HepG2 (cell line): ENCODE data around the gene ATXN7L3. TPM values are rescaled to one million over a fixed set of nuclear protein-coding genes. Genes with fewer than 3 reads are reported as not detected.

Experiments
- DMAP1 ChIP-seq: IDR thresholded peaks from 2 replicates; pipeline ENCODE4 v1.6.1; 2016
- EP300 ChIP-seq, 3 experiments: sonication (generic) in 1 of 3; formaldehyde crosslinking in 1 of 3; IDR thresholded peaks; 2 replicates each; pipeline versions ENCODE4 v1.5.1 to v1.6.1; 2011 to 2020; ENCODE audit warnings: low read depth in 2 of 3, low read length in 2 of 3, borderline replicate concordance in 1 of 3, improper control_type of control experiment in 1 of 3, mild to moderate bottlenecking in 1 of 3, missing genetic modification reagents in 1 of 3, moderate library complexity in 1 of 3
- ETV5 ChIP-seq: IDR thresholded peaks from 2 replicates; pipeline ENCODE4 v1.6.1; 2018; ENCODE audit warnings: missing biosample characterization, missing genetic modification reagents, inconsistent platforms, borderline replicate concordance
- FOSL1 ChIP-seq: sonication (generic); formaldehyde crosslinking; IDR thresholded peaks from 2 replicates; pipeline ENCODE4 v1.9.0; 2021; ENCODE audit warnings: missing genetic modification reagents, borderline replicate concordance
- GZF1 ChIP-seq: sonication (generic); formaldehyde crosslinking; IDR thresholded peaks from 2 replicates; pipeline ENCODE4 v1.5.1; 2020; ENCODE audit warnings: mild to moderate bottlenecking, missing genetic modification reagents
- MAFK ChIP-seq, 2 experiments: IDR thresholded peaks in 1 of 2; conservative IDR thresholded peaks in 1 of 2; 2 replicates each; pipeline ENCODE4 v1.6.1; 2011; ENCODE audit warnings: improper control_type of control experiment in 2 of 2, low read length in 2 of 2
- PATZ1 ChIP-seq: sonication (generic); formaldehyde crosslinking; IDR thresholded peaks from 2 replicates; pipeline ENCODE4 v1.4.0; 2020; ENCODE audit warnings: missing genetic modification reagents
- RFX5 ChIP-seq: IDR thresholded peaks from 2 replicates; pipeline ENCODE4 v1.6.1; 2011; ENCODE audit warnings: low read depth, low read length, improper control_type of control experiment
- RFXAP ChIP-seq: sonication (generic); formaldehyde crosslinking; IDR thresholded peaks from 2 replicates; pipeline ENCODE4 v1.4.0; 2020; ENCODE audit warnings: missing genetic modification reagents, borderline replicate concordance
- ZBTB14 ChIP-seq: sonication (generic); formaldehyde crosslinking; IDR thresholded peaks from 2 replicates; pipeline ENCODE4 v1.4.0; 2020; ENCODE audit warnings: missing genetic modification reagents
- ZNF574 ChIP-seq: sonication (generic); formaldehyde crosslinking; IDR thresholded peaks from 2 replicates; pipeline ENCODE4 v1.4.0; 2020; ENCODE audit warnings: missing genetic modification reagents
- polyA plus RNA-seq, 8 experiments: library from polyadenylated mRNA; depleted of rRNA in 3 of 8; stranded (reverse) in 7 of 8; unstranded in 1 of 8; fragments of >200 nt; fragmentation: Illumina TruSeq in 4 of 8; extraction: Trizol in 4 of 8; gene quantifications; 2 replicates each; pipeline versions ENCODE4 v1.2.1 to v1.2.3, GENCODE V29; 2011 to 2016; ENCODE audit warnings: low read depth in 4 of 8, missing spikeins in 1 of 8, mixed read lengths in 1 of 8; ENCODE audit not compliant: insufficient read depth in 1 of 8
- total RNA-seq, 5 experiments: library from RNA; depleted of rRNA; stranded (reverse); fragments of >200 nt; fragmentation: Illumina TruSeq; extraction: Trizol; gene quantifications; 2 replicates each; pipeline ENCODE4 v1.2.3, GENCODE V29; 2016; ENCODE audit warnings: low read depth in 1 of 5
- TF ChIP-seq, protein P1 (sequence below): sonication (generic); formaldehyde crosslinking; IDR thresholded peaks from 2 replicates; pipeline ENCODE4 v1.4.0; 2020; ENCODE audit warnings: missing genetic modification reagents
- TF ChIP-seq, protein P2 (sequence below): sonication (generic); formaldehyde crosslinking; IDR thresholded peaks from 2 replicates; pipeline ENCODE4 v1.4.0; 2020; ENCODE audit warnings: missing genetic modification reagents
- TF ChIP-seq, protein P3 (sequence below): IDR thresholded peaks from 2 replicates; pipeline ENCODE4 v1.6.1; 2016; ENCODE audit warnings: low read depth, control low read depth

Gene ATXN7L3
- total and polyA plus RNA-seq, 2 of the 13 experiments (the other 11 are each of a cell fraction or from before 2014, with no cell fraction given): 44.5 to 59.1 TPM

GRCh38 chr17:44199553-44200477 is at the start of gene ATXN7L3 (continued):
- peak; percentile 50; the same call in 1 of the 2 replicates for TF ChIP-seq DMAP1 (CRISPR knock-in tag)
- TF ChIP-seq, protein P1, sequence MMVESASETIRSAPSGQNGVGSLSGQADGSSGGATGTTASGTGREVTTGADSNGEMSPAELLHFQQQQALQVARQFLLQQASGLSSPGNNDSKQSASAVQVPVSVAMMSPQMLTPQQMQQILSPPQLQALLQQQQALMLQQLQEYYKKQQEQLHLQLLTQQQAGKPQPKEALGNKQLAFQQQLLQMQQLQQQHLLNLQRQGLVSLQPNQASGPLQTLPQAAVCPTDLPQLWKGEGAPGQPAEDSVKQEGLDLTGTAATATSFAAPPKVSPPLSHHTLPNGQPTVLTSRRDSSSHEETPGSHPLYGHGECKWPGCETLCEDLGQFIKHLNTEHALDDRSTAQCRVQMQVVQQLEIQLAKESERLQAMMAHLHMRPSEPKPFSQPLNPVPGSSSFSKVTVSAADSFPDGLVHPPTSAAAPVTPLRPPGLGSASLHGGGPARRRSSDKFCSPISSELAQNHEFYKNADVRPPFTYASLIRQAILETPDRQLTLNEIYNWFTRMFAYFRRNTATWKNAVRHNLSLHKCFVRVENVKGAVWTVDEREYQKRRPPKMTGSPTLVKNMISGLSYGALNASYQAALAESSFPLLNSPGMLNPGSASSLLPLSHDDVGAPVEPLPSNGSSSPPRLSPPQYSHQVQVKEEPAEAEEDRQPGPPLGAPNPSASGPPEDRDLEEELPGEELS (CRISPR knock-in tag): 0 out of 2 replicates have a peak, but pooled peaks have one; percentile 11
- peak; percentile 92 for TF ChIP-seq PATZ1 (CRISPR knock-in tag)
- TF ChIP-seq RFX5: peak; percentile 31; the same call in 1 of the 2 replicates
- no peak for TF ChIP-seq GZF1 (CRISPR knock-in tag)
- TF ChIP-seq ETV5: peak; percentile 59; the same call in 1 of the 2 replicates
- peak; percentile 78 for TF ChIP-seq ZNF574
- TF ChIP-seq, protein P2, sequence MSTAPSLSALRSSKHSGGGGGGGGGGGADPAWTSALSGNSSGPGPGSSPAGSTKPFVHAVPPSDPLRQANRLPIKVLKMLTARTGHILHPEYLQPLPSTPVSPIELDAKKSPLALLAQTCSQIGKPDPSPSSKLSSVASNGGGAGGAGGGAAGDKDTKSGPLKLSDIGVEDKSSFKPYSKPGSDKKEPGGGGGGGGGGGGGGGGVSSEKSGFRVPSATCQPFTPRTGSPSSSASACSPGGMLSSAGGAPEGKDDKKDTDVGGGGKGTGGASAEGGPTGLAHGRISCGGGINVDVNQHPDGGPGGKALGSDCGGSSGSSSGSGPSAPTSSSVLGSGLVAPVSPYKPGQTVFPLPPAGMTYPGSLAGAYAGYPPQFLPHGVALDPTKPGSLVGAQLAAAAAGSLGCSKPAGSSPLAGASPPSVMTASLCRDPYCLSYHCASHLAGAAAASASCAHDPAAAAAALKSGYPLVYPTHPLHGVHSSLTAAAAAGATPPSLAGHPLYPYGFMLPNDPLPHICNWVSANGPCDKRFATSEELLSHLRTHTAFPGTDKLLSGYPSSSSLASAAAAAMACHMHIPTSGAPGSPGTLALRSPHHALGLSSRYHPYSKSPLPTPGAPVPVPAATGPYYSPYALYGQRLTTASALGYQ (CRISPR knock-in tag): peak; percentile 25; the same call in 1 of the 2 replicates
- peak; percentile 91; the same call in 1 of the 2 replicates for TF ChIP-seq RFXAP (CRISPR knock-in tag)
- TF ChIP-seq EP300 (IDR thresholded peaks at IDR 0.05; ENCODE audit: low read depth in 2 of 2, low read length in 2 of 2): no peak; a peak in 1 of 4 replicates
- no peak for TF ChIP-seq EP300 (CRISPR knock-in tag; IDR thresholded peaks at IDR 0.05; ENCODE audit: borderline replicate concordance)
- no peak for TF ChIP-seq FOSL1 (CRISPR knock-in tag)
- TF ChIP-seq MAFK (conservative IDR thresholded peaks at IDR 0.05 in 1 of 2, IDR thresholded peaks at IDR 0.05 in 1 of 2; ENCODE audit: low read length in 2 of 2): no peak
- TF ChIP-seq ZBTB14 (CRISPR knock-in tag): peak; percentile 91
- TF ChIP-seq, protein P3, sequence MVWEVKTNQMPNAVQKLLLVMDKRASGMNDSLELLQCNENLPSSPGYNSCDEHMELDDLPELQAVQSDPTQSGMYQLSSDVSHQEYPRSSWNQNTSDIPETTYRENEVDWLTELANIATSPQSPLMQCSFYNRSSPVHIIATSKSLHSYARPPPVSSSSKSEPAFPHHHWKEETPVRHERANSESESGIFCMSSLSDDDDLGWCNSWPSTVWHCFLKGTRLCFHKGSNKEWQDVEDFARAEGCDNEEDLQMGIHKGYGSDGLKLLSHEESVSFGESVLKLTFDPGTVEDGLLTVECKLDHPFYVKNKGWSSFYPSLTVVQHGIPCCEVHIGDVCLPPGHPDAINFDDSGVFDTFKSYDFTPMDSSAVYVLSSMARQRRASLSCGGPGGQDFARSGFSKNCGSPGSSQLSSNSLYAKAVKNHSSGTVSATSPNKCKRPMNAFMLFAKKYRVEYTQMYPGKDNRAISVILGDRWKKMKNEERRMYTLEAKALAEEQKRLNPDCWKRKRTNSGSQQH (CRISPR knock-in tag): peak; percentile 68; the same call in 1 of the 2 replicates
